Heart left ventricle (tissue), 16 donors: Measurements from ENCODE around the gene PRR5L. TPM values are rescaled to one million over a fixed set of nuclear protein-coding genes. Genes with fewer than 3 reads are reported as not detected.

Source experiments
- ATAC-seq, 4 donors: fragments of 200-7000 bp; cut with Tn5 transposase; one replicate each; pipeline ENCODE4 v1.9.1; 2020 to 2022; ENCODE audit warnings: moderate library complexity in 4 of 4, mild to moderate bottlenecking in 3 of 4, moderate number of reproducible peaks in 1 of 4
- DNase-seq, 5 donors: peaks; one replicate each; pipeline ENCODE4 v3.0.0-alpha.2; 2020
- H3K27ac ChIP-seq, 12 donors: fragments of 200-600 bp; sonication (generic) in 4 of 12; one replicate each; pipeline versions ENCODE4 v1.5.0 to v1.8.0; 2016 to 2022; ENCODE audit warnings: mild to moderate bottlenecking in 2 of 12
- H3K27me3 ChIP-seq, 9 donors: fragments of 200-600 bp; sonication (generic) in 2 of 9; one replicate each; pipeline versions ENCODE4 v1.5.1 to v1.8.0; 2016 to 2022; ENCODE audit warnings: mild to moderate bottlenecking in 3 of 9
- H3K36me3 ChIP-seq, 9 donors: fragments of 200-600 bp; sonication (generic) in 2 of 9; one replicate each; pipeline versions ENCODE4 v1.5.0 to v1.8.0; 2018 to 2022; ENCODE audit warnings: mild to moderate bottlenecking in 2 of 9
- H3K4me1 ChIP-seq, 12 donors: fragments of 200-600 bp; sonication (generic) in 4 of 12; one replicate each; pipeline versions ENCODE4 v1.5.0 to v1.8.0; 2016 to 2022; ENCODE audit warnings: mild to moderate bottlenecking in 3 of 12
- H3K4me3 ChIP-seq, 12 donors: fragments of 200-600 bp; sonication (generic) in 4 of 12; one replicate each; pipeline versions ENCODE4 v1.5.0 to v1.8.0; 2017 to 2022; ENCODE audit warnings: mild to moderate bottlenecking in 9 of 12, moderate library complexity in 4 of 12
- H3K9me3 ChIP-seq, 12 donors: fragments of 200-600 bp; sonication (generic) in 4 of 12; one replicate each; pipeline versions ENCODE4 v1.5.0 to v1.8.0; 2016 to 2022; ENCODE audit warnings: mild to moderate bottlenecking in 1 of 12
- CTCF ChIP-seq, 12 donors: fragments of 200-600 bp; sonication (generic) in 4 of 12; IDR thresholded peaks; one replicate each; pipeline versions ENCODE4 v1.5.0 to v1.8.0; 2018 to 2022; ENCODE audit warnings: antibody characterized with exemption in 12 of 12, mild to moderate bottlenecking in 5 of 12
- POLR2A ChIP-seq, 2 donors: fragments of 450-650 bp; IDR thresholded peaks; one replicate each; pipeline ENCODE4 v1.6.1; 2017; ENCODE audit warnings: antibody characterized with exemption in 2 of 2, mild to moderate bottlenecking in 2 of 2, moderate library complexity in 2 of 2
- WGBS, 4 donors: extraction: QIAGEN DNeasy Blood & Tissue Kit in 2 of 4; methylation state at CpG; one replicate each; pipeline versions ENCODE4 v1.1.5 to v1.1.7; 2013 to 2018; 5-methylcytosine and 5-hydroxymethylcytosine counted together
- intact Hi-C, 10 donors: fragments of 100-400 bp; cut with DNase I; formaldehyde crosslinking; loops; one replicate each; pipeline versions ENCODE4 v1.11.1 to v1.14.2; 2022
- polyA plus RNA-seq, 2 donors: library from polyadenylated mRNA; stranded (reverse); fragments of 200-250 nt; gene quantifications; one replicate each; pipeline ENCODE4 v1.2.3, GENCODE V29; 2013
- total RNA-seq, 9 donors: library from RNA; depleted of rRNA in 2 of 9; stranded (reverse); fragments of >200 nt in 2 of 9; fragmentation: NEBNext Ultra II Directional in 3 of 9; extraction: Animal tissue kit (Norgen Biotek cat#: 25700) in 3 of 9; gene quantifications; one replicate each; pipeline versions ENCODE4 v1.1.0 to v1.2.4, GENCODE V29; 2016 to 2023
- donor health status: ischemic (EF 13 %, LVEDD 7.1; RV severe dilation, severe dysfunction).
- donor health status: healthy with polysubstance abuse.
- donor health status: DM: no; HTN: yes; CAD: no.
- donor health status: DM: no; HTN: no; CAD: no.
- donor health status: ischemic (EF 25% LVEDD 6.9; RV normal size, moderate dysfunction).
- donor health status: ischemic (EF 25% LVEDD 5.7; RV mildly dilated, moderate dysfunction).
- donor health status: healthy.
- donor health status: DM: yes; HTN: yes; CAD: no.
- donor health status: ischemic (EF 35%, LVEDD 5.7; RV mildly dilated, moderate dysfunction).
- donor health status: nonischemic (EF 11% LVEDD 7.7; RV severe dilation, severe dysfunction).
- donor health status: DM: yes; HTN: yes; CAD: no.
- donor health status: PGD.
- donor health status: ischemic (EF 29% LVEDD 5.4; RV normal size, mild dysfunction).
- donor health status: nonischemic (EF 23%, LVEDD 6.1; RV moderate dilation, normal function).

PRR5L gene
- total and polyA plus RNA-seq, 11 donors = 0.61 to 17.8 (median 3.1) TPM

GRCh38 chr11:36340897-36341296, 44.8 kb downstream of the PRR5L start:
- no peaks in the 10 kb centered on the region for H3K4me1 ChIP-seq
- intact Hi-C loops = no loop called here
- 69 to 84% (median 74%) methylated on average over 5 of the region's 5 CpGs for WGBS, 4 donors

GRCh38 chr11:36341915-36342314, 45.8 kb downstream of the PRR5L start:
- TF ChIP-seq POLR2A (IDR thresholded peaks at IDR 0.05) = no peak
- no peak for TF ChIP-seq CTCF (IDR thresholded peaks at IDR 0.05)

More at GRCh38 chr11:36340897-36341296, 44.8 kb downstream of the PRR5L start:
- DNase-seq = no peak
- no peak overlapping the region for H3K27ac ChIP-seq
- H3K27me3 ChIP-seq = no peaks in the 10 kb centered on the region
- H3K9me3 ChIP-seq = no peaks in the 10 kb centered on the region
- TF ChIP-seq POLR2A (IDR thresholded peaks at IDR 0.05) = no peak
- TF ChIP-seq CTCF (IDR thresholded peaks at IDR 0.05) = no peak
- ATAC-seq = no peak
- no peaks in the 10 kb centered on the region for H3K36me3 ChIP-seq
- no peak overlapping the region for H3K4me3 ChIP-seq

GRCh38 chr11:36342327-36342726, 46.2 kb downstream of the PRR5L start:
- H3K36me3 ChIP-seq = no peaks in the 10 kb centered on the region
- no peaks in the 10 kb centered on the region for H3K9me3 ChIP-seq
- no peak for TF ChIP-seq CTCF (IDR thresholded peaks at IDR 0.05)
- TF ChIP-seq POLR2A (IDR thresholded peaks at IDR 0.05) = no peak
- no peak overlapping the region for H3K4me3 ChIP-seq
- no peaks in the 10 kb centered on the region for H3K4me1 ChIP-seq
- intact Hi-C loops = no loop called here
- WGBS, 4 donors = 58 to 73% (median 61%) methylated on average over 5 of the region's 5 CpGs
- DNase-seq (no peak), ATAC-seq (no peak)
- no peak overlapping the region for H3K27ac ChIP-seq
- H3K27me3 ChIP-seq = no peaks in the 10 kb centered on the region

More at GRCh38 chr11:36341915-36342314, 45.8 kb downstream of the PRR5L start:
- H3K4me1 ChIP-seq = no peaks in the 10 kb centered on the region
- no peaks in the 10 kb centered on the region for H3K27me3 ChIP-seq
- intact Hi-C loops = no loop called here
- H3K9me3 ChIP-seq = no peaks in the 10 kb centered on the region
- no peak for DNase-seq
- H3K27ac ChIP-seq = no peak overlapping the region
- H3K4me3 ChIP-seq = no peak overlapping the region
- no peaks in the 10 kb centered on the region for H3K36me3 ChIP-seq
- no peak for ATAC-seq
- 78 to 88% (median 83%) methylated on average over 8 of the region's 8 CpGs for WGBS, 4 donors

GRCh38 chr11:36343436-36343835, 47.3 kb downstream of the PRR5L start:
- Histone ChIP-seq H3K4me1 (no peaks in the 10 kb centered on the region), H3K27me3 (no peaks in the 10 kb centered on the region), H3K27ac (no peak overlapping the region), H3K36me3 (no peaks in the 10 kb centered on the region), H3K4me3 (no peak overlapping the region), H3K9me3 (no peaks in the 10 kb centered on the region)
- no peak for DNase-seq
- intact Hi-C loops = no loop called here
- TF ChIP-seq CTCF (IDR thresholded peaks at IDR 0.05) = no peak
- no peak for TF ChIP-seq POLR2A (IDR thresholded peaks at IDR 0.05)
- 65 to 91% (median 85%) methylated on average over 5 of the region's 5 CpGs for WGBS, 4 donors
- ATAC-seq = no peak
